AG04449 (cell line): ENCODE results near the gene ENKUR.

ENCODE experiments used
- CTCF ChIA-PET: fragments of 350-600 bp; formaldehyde crosslinking; extraction: SDS; loops from one replicate; lab custom pipeline; 2021; ENCODE audit warnings: antibody characterized with exemption; lab: Yijun Ruan, JAX
- POLR2A ChIA-PET: fragments of 400-600, 350-600 bp; formaldehyde crosslinking; extraction: SDS; loops from one replicate; lab custom pipeline; 2020; ENCODE audit warnings: antibody characterized with exemption, inconsistent platforms; lab: Yijun Ruan, JAX
- DNase-seq: peaks from one replicate; pipeline ENCODE4 v3.0.0-alpha.2; 2010; ENCODE audit warnings: low read depth, low spot score
- H3K4me3 ChIP-seq: 2 replicates; pipeline ENCODE4 v1.5.1; 2011; ENCODE audit warnings: low read depth, mild to moderate bottlenecking, control low read depth, low read length
- CTCF ChIP-seq: IDR thresholded peaks from one replicate; pipeline ENCODE4 v1.5.1; 2011; ENCODE audit warnings: mild to moderate bottlenecking, moderate library complexity, low read length, control low read depth, inconsistent platforms; ENCODE audit not compliant: insufficient read depth; ENCODE audit errors: missing control alignments

Gene ENKUR

GRCh38 chr10:24998044-24998443 lies 17.9 kb downstream of the ENKUR start:
- DNase-seq: no peak
- TF ChIP-seq CTCF: no peak
- POLR2A ChIA-PET: no interaction called here
- CTCF ChIA-PET: interaction anchor here (0.8 kb wide), 1 partner anchor 8 kb away, joined by 3 read pairs; no protein-coding TSS in a partner anchor
- no peak overlapping the region for H3K4me3 ChIP-seq

- POLR2A ChIA-PET: no interaction called here
- CTCF ChIA-PET: interaction anchor here (1.2 to 1.3 kb wide), 2 partner anchors 11 to 352 kb away, joined by 3 to 5 read pairs; no protein-coding TSS in a partner anchor
- TF ChIP-seq CTCF: no peak
- DNase-seq: no peak
- no peak overlapping the region for H3K4me3 ChIP-seq
Measured at GRCh38 chr10:24995072-24995471, 20.9 kb downstream of the ENKUR start.

GRCh38 chr10:24993237-24993958 lies 22.6 kb downstream of the ENKUR start:
- POLR2A ChIA-PET: no interaction called here
- DNase-seq: no peak
- CTCF ChIA-PET: interaction anchor here (1.6 kb wide), 1 partner anchor 376 kb away, joined by 6 read pairs; no protein-coding TSS in a partner anchor
- H3K4me3 ChIP-seq: no peak overlapping the region
- no peak for TF ChIP-seq CTCF

- no peak overlapping the region for H3K4me3 ChIP-seq
- CTCF ChIA-PET: interaction anchor here (1.6 kb wide), 1 partner anchor 375 kb away, joined by 6 read pairs; no protein-coding TSS in a partner anchor
- POLR2A ChIA-PET: interaction anchor here (0.5 kb wide), 1 partner anchor 54 kb away, joined by 3 read pairs; no protein-coding TSS in a partner anchor
- TF ChIP-seq CTCF: no peak
- DNase-seq: no peak
Measured at GRCh38 chr10:24992512-24993133, 23.3 kb downstream of the ENKUR start.

GRCh38 chr10:24991298-24991697 lies 24.7 kb downstream of the ENKUR start:
- ChIA-PET CTCF (interaction anchor here (2.9 kb wide), 1 partner anchor 349 kb away, joined by 28 read pairs; no protein-coding TSS in a partner anchor), POLR2A (no interaction called here)
- TF ChIP-seq CTCF: no peak
- H3K4me3 ChIP-seq: no peak overlapping the region
- DNase-seq: no peak

- POLR2A ChIA-PET: no interaction called here
- TF ChIP-seq CTCF: no peak
- no peak overlapping the region for H3K4me3 ChIP-seq
- CTCF ChIA-PET: interaction anchor here (1.0 to 2.9 kb wide), 15 partner anchors 8 to 387 kb away, joined by 3 to 28 read pairs (median 3); no protein-coding TSS in a partner anchor
- no peak for DNase-seq
Measured at GRCh38 chr10:24989867-24990266, 26.1 kb downstream of the ENKUR start.
